Panc1 (cell line): ENCODE results near the gene NDUFAF8. TPM values are rescaled to one million over a fixed set of nuclear protein-coding genes. Genes with fewer than 3 reads are reported as not detected.

Experiments
- ATAC-seq: fragments of 200-7000 bp; cut with Tn5 transposase; 2 replicates; pipeline ENCODE4 v1.9.1; 2020; ENCODE audit warnings: mild to moderate bottlenecking, moderate library complexity
- BruUV-seq: library from RNA; stranded (reverse); fragments of 400-500 nt; replicated peaks from 2 replicates; lab custom pipeline; 2021; lab: Mats Ljungman, UMichigan
- CTCF ChIA-PET: fragments of 300-600 bp; sonication (Branson Sonifier 250); formaldehyde crosslinking; loops from one replicate; lab custom pipeline; 2022; ENCODE audit warnings: antibody characterized with exemption; lab: Charles Lee
- POLR2A ChIA-PET: fragments of 300-600 bp; sonication (Branson Sonifier 250); formaldehyde crosslinking; loops from one replicate; lab custom pipeline; 2022; ENCODE audit warnings: antibody characterized with exemption; lab: Charles Lee
- DNase-seq: peaks from one replicate; pipeline ENCODE4 v3.0.0-alpha.2; 2010; ENCODE audit warnings: low read depth, low spot score
- H3K27ac ChIP-seq: 2 replicates; pipeline ENCODE4 v1.5.1; 2011; ENCODE audit warnings: mild to moderate bottlenecking, low read length, inconsistent platforms
- H3K27me3 ChIP-seq: fragments of 200-500 bp; sonication (Bioruptor generic); 2 replicates; pipeline ENCODE4 v1.6.0; 2014; ENCODE audit warnings: low read length, inconsistent platforms; ENCODE audit not compliant: control insufficient read depth, insufficient read depth
- H3K36me3 ChIP-seq: fragments of 200-500 bp; sonication (Bioruptor generic); 2 replicates; pipeline ENCODE4 v1.5.1; 2014; ENCODE audit warnings: inconsistent platforms, mild to moderate bottlenecking, low read length, moderate library complexity; ENCODE audit not compliant: control insufficient read depth, insufficient read depth
- H3K4me1 ChIP-seq: 2 replicates; pipeline ENCODE4 v1.5.1; 2011; ENCODE audit warnings: inconsistent platforms, mild to moderate bottlenecking, low read length, moderate library complexity; ENCODE audit not compliant: control insufficient read depth, insufficient read depth
- H3K4me3 ChIP-seq, 2 experiments: 2 replicates each; pipeline ENCODE4 v1.5.1; 2011 to 2012; ENCODE audit warnings: low read depth in 2 of 2, low read length in 2 of 2, mild to moderate bottlenecking in 2 of 2, inconsistent platforms in 1 of 2, moderate library complexity in 1 of 2
- H3K9me3 ChIP-seq: fragments of 200-500 bp; sonication (Bioruptor generic); 2 replicates; pipeline ENCODE4 v1.5.1; 2014; ENCODE audit warnings: low read depth, mild to moderate bottlenecking, inconsistent platforms, low read length, moderate library complexity; ENCODE audit not compliant: control insufficient read depth, insufficient read depth
- CTCF ChIP-seq: fragments of 450-650 bp; IDR thresholded peaks from 2 replicates; pipeline ENCODE4 v1.5.1; 2017; ENCODE audit warnings: mild to moderate bottlenecking
- POLR2AphosphoS5 ChIP-seq: IDR thresholded peaks from 2 replicates; pipeline ENCODE4 v1.6.1; 2012; ENCODE audit warnings: mild to moderate bottlenecking, low read depth, low read length, moderate library complexity
- REST ChIP-seq, 2 experiments: IDR thresholded peaks; 2 replicates each; pipeline ENCODE4 v1.6.1; 2011 to 2012; ENCODE audit warnings: low read depth in 2 of 2, control low read depth in 1 of 2, low read length in 1 of 2, mild to moderate bottlenecking in 1 of 2, moderate library complexity in 1 of 2; ENCODE audit not compliant: insufficient read depth in 1 of 2
- SIN3A ChIP-seq: IDR thresholded peaks from 2 replicates; pipeline ENCODE4 v1.6.1; 2012; ENCODE audit warnings: low read depth, mild to moderate bottlenecking, low read length, moderate library complexity, borderline replicate concordance; ENCODE audit not compliant: insufficient read depth
- TCF7L2 ChIP-seq: IDR thresholded peaks from 2 replicates; pipeline ENCODE4 v1.6.1; 2011; ENCODE audit warnings: mild to moderate bottlenecking, low read depth, low read length, inconsistent platforms
- in situ Hi-C: cut with HindIII; loops from 2 replicates; pipeline ENCODE4 v1.10.0; 2016; ENCODE audit warnings: low sequenced_read_pairs, low pct_unique_long_range_greater_than_20kb
- intact Hi-C: fragments of 100-400 bp; cut with micrococcal nuclease; formaldehyde crosslinking; loops from one replicate; pipeline ENCODE4 v1.10.0; 2022; ENCODE audit not compliant: unreplicated experiment
- total RNA-seq: library from RNA; stranded (reverse); gene quantifications from one replicate; pipeline ENCODE4 v1.2.1, GENCODE V29; 2021; ENCODE audit not compliant: unreplicated experiment

The NDUFAF8 gene
- total RNA-seq, 1 experiment from 2014 or later: 75.8 TPM

- BruUV-seq: no TSS peak
- ATAC-seq: no peak
- Histone ChIP-seq H3K4me3 (no peak overlapping the region), H3K27me3 (no peaks in the 10 kb centered on the region), H3K27ac (no peak overlapping the region), H3K4me1 (peaks cover 18% of the 10 kb centered on the region), H3K36me3 (peaks cover 2% of the 10 kb centered on the region; the same call in 1 of the 2 replicates), H3K9me3 (no peaks in the 10 kb centered on the region)
- no peak for DNase-seq
- intact Hi-C loops (no loop called here), in situ Hi-C loops (no loop called here)
- TF ChIP-seq SIN3A (no peak), POLR2AphosphoS5 (no peak), CTCF (no peak), TCF7L2 (no peak), REST (IDR thresholded peaks at IDR 0.05; ENCODE audit: insufficient read depth in 1 of 2, low read depth in 2 of 2, low read length in 1 of 2) (no peak)
- ChIA-PET CTCF (no interaction called here), POLR2A (no interaction called here)
These were observed 5.8 kb upstream of the NDUFAF8 start for GRCh38 chr17:81233316-81233715.

DNA sequence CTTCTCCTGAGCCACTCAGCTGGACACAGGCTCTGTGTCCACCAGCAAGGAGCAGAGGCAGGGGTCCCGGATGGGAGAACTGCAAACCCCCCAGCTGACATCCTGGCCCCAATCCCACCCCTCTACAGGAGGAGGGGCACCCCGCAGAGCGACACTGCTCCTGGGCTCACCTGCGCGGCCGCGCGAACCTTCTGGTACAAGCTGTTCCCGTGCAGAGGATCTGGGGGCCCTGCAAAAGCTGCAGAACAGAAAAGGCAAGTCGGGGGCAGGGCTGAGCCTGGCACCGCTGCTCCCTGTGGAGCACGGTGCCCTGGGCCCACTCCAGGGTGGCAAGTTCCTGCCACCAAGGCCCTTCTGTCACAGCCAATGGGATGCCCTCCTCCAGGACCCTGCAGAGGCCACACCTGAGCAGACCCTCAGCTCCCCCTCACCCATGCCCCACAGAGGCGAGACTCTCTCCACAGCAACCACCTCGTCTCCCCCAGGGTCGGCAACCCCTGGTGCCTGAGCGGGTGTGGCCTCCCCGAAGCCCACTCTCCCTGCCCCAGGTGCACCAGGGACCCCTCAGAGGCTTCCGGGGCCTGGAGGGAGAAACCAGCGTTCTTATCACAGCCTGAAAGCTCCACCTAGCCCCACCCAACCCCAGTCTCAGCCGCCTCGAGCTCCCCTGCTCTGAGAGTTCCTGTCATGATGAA, 5.2 kb upstream of the NDUFAF8 start:
- BruUV-seq: no TSS peak
- no peak overlapping the region for H3K27ac ChIP-seq
- no peak for DNase-seq
- TF ChIP-seq TCF7L2 (no peak), POLR2AphosphoS5 (no peak), CTCF (no peak), REST (IDR thresholded peaks at IDR 0.05; ENCODE audit: insufficient read depth in 1 of 2, low read depth in 2 of 2, low read length in 1 of 2) (no peak), SIN3A (no peak)
- CTCF ChIA-PET: no interaction called here
- POLR2A ChIA-PET: no interaction called here
- in situ Hi-C loops: no loop called here
- H3K4me1 ChIP-seq: peaks cover 18% of the 10 kb centered on the region
- H3K27me3 ChIP-seq: no peaks in the 10 kb centered on the region
- H3K9me3 ChIP-seq: no peaks in the 10 kb centered on the region
- ATAC-seq: no peak
- intact Hi-C loops: no loop called here
- H3K36me3 ChIP-seq: peaks cover 6% of the 10 kb centered on the region; the same call in 1 of the 2 replicates
- no peak overlapping the region for H3K4me3 ChIP-seq
